ENCODE measurements around the gene ARHGEF25.
"Not testable (repeated sequence)": the region's sequence is repeated elsewhere in the genome, so short reads cannot be mapped to it uniquely, and the experiment has no call there.

ARHGEF25 gene

GRCh38 chr12:57617942-57618341, 6.7 kb downstream of the ARHGEF25 start:
- Histone ChIP-seq H3K4me3 (IDR thresholded peaks at IDR 0.05; ENCODE audit: insufficient read depth, low read depth, low read length) (no peak overlapping the region), H3K27me3 (ENCODE audit: insufficient read depth, low read depth) (peaks cover 12% of the 10 kb centered on the region), H3K27ac (no peak overlapping the region), H3K36me3 (ENCODE audit: insufficient read depth) (no peaks in the 10 kb centered on the region), H3K79me2 (ENCODE audit: insufficient read depth, low read depth) (no peaks in the 10 kb centered on the region), H3K9ac (no peak overlapping the region), H3K4me2 (no peak overlapping the region), H3K4me1 (ENCODE audit: low read depth, poor library complexity, severe bottlenecking) (peaks cover 32% of the 10 kb centered on the region), H4K20me1 (ENCODE audit: insufficient read depth) (no peaks in the 10 kb centered on the region), H2AFZ (ENCODE audit: low read depth) (no peak overlapping the region)
- TF ChIP-seq CTCF (conservative IDR thresholded peaks at IDR 0.05; ENCODE audit: low read depth, low read length): no peak

GRCh38 chr12:57618431-57618830, 7.2 kb downstream of the ARHGEF25 start:
- peaks cover 15% of the 10 kb centered on the region for H3K27me3 ChIP-seq (ENCODE audit: insufficient read depth, low read depth)
- not testable (repeated sequence) for H3K36me3 ChIP-seq (ENCODE audit: insufficient read depth); H4K20me1 ChIP-seq (ENCODE audit: insufficient read depth); H3K4me2 ChIP-seq; H3K27ac ChIP-seq; H3K79me2 ChIP-seq (ENCODE audit: insufficient read depth, low read depth); H2AFZ ChIP-seq (ENCODE audit: low read depth); H3K9ac ChIP-seq; H3K4me3 ChIP-seq (IDR thresholded peaks at IDR 0.05; ENCODE audit: insufficient read depth, low read depth, low read length)
- H3K4me1 ChIP-seq (ENCODE audit: low read depth, poor library complexity, severe bottlenecking): peaks cover 27% of the 10 kb centered on the region

GRCh38 chr12:57618966-57619433, 7.8 kb downstream of the ARHGEF25 start:
- peaks cover 18% of the 10 kb centered on the region for H3K27me3 ChIP-seq (ENCODE audit: insufficient read depth, low read depth)
- no peak overlapping the region for H3K27ac ChIP-seq
- H3K4me1 ChIP-seq (ENCODE audit: low read depth, poor library complexity, severe bottlenecking): peaks cover 21% of the 10 kb centered on the region
- H3K79me2 ChIP-seq (ENCODE audit: insufficient read depth, low read depth): no peaks in the 10 kb centered on the region
- H2AFZ ChIP-seq (ENCODE audit: low read depth): no peak overlapping the region
- H3K9ac ChIP-seq: no peak overlapping the region
- H3K36me3 ChIP-seq (ENCODE audit: insufficient read depth): no peaks in the 10 kb centered on the region
- TF ChIP-seq CTCF (conservative IDR thresholded peaks at IDR 0.05; ENCODE audit: low read depth, low read length): no peak
- no peaks in the 10 kb centered on the region for H4K20me1 ChIP-seq (ENCODE audit: insufficient read depth)
- H3K4me3 ChIP-seq (IDR thresholded peaks at IDR 0.05; ENCODE audit: insufficient read depth, low read depth, low read length): no peak overlapping the region
- no peak overlapping the region for H3K4me2 ChIP-seq

GRCh38 chr12:57619434-57620244, 8.4 kb downstream of the ARHGEF25 start:
- peaks cover 18% of the 10 kb centered on the region for H3K27me3 ChIP-seq (ENCODE audit: insufficient read depth, low read depth)
- no peak overlapping the region for H3K4me3 ChIP-seq (IDR thresholded peaks at IDR 0.05; ENCODE audit: insufficient read depth, low read depth, low read length)
- H3K4me1 ChIP-seq (ENCODE audit: low read depth, poor library complexity, severe bottlenecking): peaks cover 15% of the 10 kb centered on the region
- H3K36me3 ChIP-seq (ENCODE audit: insufficient read depth): no peaks in the 10 kb centered on the region
- no peak overlapping the region for H3K9ac ChIP-seq
- no peaks in the 10 kb centered on the region for H4K20me1 ChIP-seq (ENCODE audit: insufficient read depth)
- no peak overlapping the region for H2AFZ ChIP-seq (ENCODE audit: low read depth)
- H3K27ac ChIP-seq: no peak overlapping the region
- H3K4me2 ChIP-seq: no peak overlapping the region
- no peak for TF ChIP-seq CTCF (conservative IDR thresholded peaks at IDR 0.05; ENCODE audit: low read depth, low read length)
- H3K79me2 ChIP-seq (ENCODE audit: insufficient read depth, low read depth): no peaks in the 10 kb centered on the region
